ENCODE data around the gene GABARAP. TPM values are rescaled to one million over a fixed set of nuclear protein-coding genes. Genes with fewer than 3 reads are reported as not detected.

GABARAP gene
- total and polyA plus RNA-seq, 2 of the 8 experiments (the other 6 are each of a cell fraction or from before 2014, with no cell fraction given) = 252 to 581 TPM

DNA sequence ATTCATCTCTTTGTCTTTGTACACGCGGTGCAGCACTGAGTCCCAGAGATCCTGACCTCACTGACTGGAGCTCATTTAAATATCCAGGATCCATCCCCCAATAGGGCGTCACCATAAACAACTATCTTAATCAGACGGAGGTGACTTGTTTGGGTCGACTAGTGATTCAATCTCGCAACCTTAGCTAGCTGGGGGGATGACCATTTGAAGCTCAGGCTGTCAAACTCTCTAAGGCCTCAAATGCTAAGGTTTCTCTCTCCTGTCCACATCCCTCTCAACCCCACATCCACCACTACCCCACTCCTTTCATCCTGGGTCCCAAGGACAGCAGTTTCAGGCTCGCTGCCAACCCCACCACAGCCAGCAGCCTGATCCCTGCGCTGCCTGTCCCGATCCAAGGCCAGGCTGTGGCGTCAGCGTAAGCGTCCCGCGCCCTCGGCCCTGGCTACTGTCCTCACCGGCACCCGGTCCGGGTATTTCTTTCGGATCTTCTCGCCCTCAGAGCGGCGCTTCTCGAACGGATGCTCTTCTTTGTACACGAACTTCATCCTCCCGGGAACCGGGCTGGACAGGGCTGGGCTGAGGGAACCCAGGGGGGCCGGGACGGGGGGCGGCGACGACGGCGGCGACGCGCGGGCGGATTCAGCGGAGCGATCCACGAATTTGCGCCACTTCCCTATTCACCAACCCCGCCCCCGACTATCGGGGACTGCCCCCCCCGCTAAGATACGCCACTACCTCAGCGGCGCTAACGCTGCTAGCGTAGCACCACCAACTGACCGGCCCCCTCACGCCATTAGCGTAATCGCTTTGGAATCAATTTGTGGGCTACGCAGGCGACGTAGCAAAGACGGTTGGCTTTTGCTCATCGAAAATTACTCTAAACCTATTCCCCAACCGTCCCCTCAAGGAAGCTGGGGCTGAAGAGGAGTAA lies at the start of gene GABARAP (continued):
- TF ChIP-seq SIRT6 (IDR thresholded peaks at IDR 0.05; ENCODE audit: low read length) = no peak
- TF ChIP-seq CREB1 (IDR thresholded peaks at IDR 0.05) = peak; percentile 80
- TF ChIP-seq RXRA (IDR thresholded peaks at IDR 0.05; ENCODE audit: insufficient read depth, low read depth, low read length) = no peak
- TF ChIP-seq SRF (IDR thresholded peaks at IDR 0.05; ENCODE audit: low read depth, low read length) = no peak
